SK-MEL-5 (cell line): Measurements from ENCODE around the gene TMEM150B. TPM values are rescaled to one million over a fixed set of nuclear protein-coding genes. Genes with fewer than 3 reads are reported as not detected.

Experiments used
- DNase-seq: peaks from one replicate; pipeline ENCODE4 v3.0.0-alpha.2; 2016; ENCODE audit warnings: low read depth, low spot score
- in situ Hi-C: cut with HindIII; loops from 2 replicates; pipeline ENCODE4 v1.10.0; 2016; ENCODE audit warnings: low sequenced_read_pairs, high pct_unique_total_duplicates, low pct_unique_long_range_greater_than_20kb
- polyA plus RNA-seq, 2 experiments: library from polyadenylated mRNA; depleted of rRNA; stranded (reverse); fragments of >200 nt; gene quantifications; 2 replicates each; pipeline ENCODE4 v1.2.3, GENCODE V29; 2015
- total RNA-seq: library from RNA; depleted of rRNA; stranded (reverse); fragments of >200 nt; shearing (Covaris generic); gene quantifications from 2 replicates; pipeline ENCODE4 v1.2.3, GENCODE V29; 2014; rRNA removed

TMEM150B gene, protein sequence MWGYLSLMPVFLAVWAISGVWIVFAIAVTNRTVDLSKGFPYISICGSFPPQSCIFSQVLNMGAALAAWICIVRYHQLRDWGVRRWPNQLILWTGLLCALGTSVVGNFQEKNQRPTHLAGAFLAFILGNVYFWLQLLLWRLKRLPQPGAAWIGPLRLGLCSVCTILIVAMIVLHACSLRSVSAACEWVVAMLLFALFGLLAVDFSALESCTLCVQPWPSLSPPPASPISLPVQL
- not detected in 2 replicates for total RNA-seq
- not detected in 2 replicates for polyA plus RNA-seq (2015; cell fraction: cytosol; rRNA removed)
- polyA plus RNA-seq (2015; cell fraction: nucleus; rRNA removed): not detected in 2 replicates

DNA sequence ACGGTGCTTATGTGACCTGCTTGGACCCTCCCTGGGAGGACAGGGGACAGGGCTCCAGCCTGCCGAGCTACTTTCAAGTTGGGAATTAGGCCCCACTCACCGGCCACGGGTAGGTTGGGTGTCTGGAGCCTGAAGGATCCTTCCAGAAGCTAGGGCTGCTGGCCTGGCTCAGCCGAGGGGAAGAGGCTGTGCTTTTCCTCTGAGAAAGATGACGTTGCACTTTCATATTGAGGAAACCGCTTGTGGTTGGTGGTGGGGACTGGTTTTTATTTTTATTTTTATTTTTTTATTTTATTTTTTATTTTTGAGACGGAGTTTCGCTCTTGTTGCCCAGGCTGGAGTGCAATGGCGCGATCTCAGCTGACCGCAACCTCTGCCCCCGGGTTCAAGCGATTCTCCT is at the start of gene TMEM150B:
Gene TMEM150B (minus strand): TSS at position 170 of the 400 bp plus-strand sequence. CDS start 4,305 bp downstream, outside the sequence.
- in situ Hi-C loops: no loop called here
- DNase-seq: no peak

DNA sequence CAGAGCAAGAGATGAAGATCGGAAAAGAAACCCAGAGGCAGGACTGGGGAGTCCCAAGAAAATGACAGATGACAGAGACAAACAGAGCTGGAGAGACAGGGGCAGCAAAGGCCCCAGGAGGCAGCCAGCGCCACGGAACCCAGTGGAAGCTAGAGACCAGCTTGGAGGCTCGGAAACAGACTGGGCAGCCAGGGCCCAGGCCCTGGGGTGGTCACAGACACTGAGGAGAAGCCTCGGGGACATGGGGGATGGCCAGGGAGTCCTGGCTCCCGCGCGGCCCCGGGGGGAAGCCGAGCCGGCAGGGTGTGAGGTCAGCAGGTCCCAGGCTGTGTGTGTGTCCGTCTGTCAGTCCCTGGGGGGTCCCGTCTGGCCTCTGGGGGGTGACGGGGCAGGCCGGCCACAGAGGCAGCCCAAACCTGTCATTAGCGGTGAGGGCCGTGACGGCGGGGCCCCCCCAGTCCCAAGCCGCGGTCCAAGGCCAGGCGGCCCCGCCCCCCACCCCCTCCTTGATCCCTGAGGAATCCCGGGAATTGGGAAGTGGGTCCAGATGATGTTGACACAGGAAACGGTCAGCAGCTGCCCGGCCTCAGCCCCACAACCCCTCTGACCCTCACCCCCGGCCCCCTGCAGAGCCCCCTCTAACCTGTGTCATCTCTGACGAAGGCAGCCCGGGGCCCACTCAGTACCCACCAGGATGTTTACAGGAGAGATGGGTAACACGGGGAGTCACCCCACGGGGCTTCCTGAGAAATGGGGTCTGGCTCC is 49.0 kb upstream of the TMEM150B start:
- no peak for DNase-seq
- in situ Hi-C loops: no loop called here

DNA sequence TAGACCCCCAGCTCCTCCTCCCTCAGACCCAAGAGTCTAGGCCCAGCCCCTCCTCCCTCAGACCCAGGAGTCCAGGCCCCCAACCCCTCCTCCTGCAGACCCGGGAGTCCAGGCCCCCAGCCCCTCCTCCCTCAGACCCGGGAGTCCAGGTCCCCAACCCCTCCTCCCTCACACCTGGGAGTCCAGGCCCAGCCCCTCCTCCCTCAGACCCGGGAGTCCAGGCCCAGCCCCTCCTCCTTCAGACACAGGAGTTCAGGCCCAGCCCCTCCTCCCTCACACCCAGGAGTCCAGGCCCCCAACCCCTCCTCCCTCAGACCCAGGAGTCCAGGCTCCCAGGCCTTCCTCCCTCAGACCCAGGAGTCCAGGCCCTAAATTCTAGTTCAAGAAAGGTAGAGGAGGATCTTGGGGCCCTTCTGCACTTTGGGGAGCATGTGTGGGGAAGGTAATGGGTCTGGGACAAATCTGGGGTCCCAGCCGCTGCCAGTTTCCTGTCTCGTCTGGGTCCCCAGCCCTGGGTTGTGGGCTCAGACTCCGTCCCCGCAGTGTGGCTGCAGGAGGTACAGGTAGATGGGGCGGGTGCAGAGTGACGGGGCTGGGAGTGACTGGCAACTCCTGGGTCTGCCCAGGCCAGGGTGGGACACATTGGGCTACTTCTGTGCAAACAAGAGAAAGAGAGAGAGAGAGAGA is 48.3 kb upstream of the TMEM150B start:
- in situ Hi-C loops: no loop called here
- DNase-seq: no peak

DNA sequence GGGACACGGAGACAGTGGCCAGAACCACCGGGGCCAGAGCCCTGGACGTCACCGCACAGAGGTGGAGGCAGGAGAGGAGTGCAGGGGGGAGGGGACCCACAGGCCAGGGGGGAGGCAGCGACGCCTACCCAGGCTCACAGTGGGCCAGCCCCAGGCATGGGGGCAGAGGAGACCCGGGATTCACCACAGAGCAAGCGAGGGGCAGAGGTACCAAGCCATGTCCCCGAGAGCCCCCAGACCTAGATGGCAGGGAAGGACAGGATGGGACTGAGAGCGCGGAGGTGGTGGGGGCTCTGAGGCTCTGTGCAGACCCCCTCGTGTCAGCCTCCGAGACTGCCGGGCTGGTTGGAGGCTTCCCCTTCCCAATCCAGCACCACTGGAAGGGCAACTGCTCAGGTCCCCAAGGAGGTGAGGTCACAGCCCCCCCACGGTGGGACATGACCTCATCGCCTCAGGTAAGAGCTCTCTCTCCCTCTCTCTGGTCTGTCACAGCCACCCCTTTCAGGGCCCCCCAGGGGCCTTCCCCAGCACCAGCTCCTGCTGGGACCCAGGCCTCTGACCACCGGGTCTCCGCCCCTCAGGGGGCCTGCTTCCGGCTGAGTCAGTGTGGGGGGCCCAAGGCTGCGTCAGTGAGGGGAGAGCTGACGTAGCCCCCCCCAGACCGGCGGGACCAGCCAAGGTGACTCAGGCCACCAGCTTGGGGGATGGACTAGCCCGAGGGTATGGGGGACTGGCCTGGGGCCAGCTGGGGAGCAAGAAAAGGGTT is 47.4 kb upstream of the TMEM150B start:
- DNase-seq: no peak
- in situ Hi-C loops: no loop called here

DNA sequence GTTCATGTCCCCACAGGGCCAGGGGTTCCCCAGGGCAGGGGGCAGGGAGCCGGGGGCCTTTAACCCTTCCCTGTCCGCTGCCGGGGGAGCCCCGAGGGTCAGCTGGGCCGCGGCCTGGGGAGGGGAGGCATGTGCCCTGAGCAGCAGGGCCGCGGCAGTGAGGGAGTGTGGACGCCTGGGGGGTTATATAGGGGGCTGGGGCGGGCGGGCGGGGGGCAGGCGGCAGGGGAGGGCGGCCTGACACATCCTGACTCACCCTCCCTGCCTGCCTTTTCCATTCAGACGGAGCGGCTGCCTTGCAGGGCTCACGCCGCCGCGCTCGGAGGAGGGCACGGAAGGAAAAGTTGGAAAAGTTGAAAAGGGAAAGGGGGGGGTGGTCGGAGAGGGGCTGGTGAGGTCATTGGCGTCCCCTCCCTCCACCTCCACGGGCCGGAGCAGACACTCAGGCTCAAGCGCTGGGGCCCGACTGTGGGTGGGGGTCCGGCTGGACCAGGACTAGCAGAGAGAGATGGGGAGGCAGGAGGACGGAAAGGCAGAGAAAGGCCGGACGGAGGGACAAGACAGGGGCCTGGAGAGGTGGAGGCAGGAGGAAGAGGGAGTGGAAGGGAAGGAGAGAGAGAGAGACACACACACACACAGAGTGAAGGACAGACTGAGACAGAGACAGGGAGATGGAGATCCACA is 45.3 kb upstream of the TMEM150B start, which contains the start of gene IL11:
Gene IL11 (minus strand): TSS at position 159 of the 684 bp plus-strand sequence. CDS start 153 bp downstream, at position 6.
- DNase-seq: no peak
- in situ Hi-C loops: no loop called here

DNA sequence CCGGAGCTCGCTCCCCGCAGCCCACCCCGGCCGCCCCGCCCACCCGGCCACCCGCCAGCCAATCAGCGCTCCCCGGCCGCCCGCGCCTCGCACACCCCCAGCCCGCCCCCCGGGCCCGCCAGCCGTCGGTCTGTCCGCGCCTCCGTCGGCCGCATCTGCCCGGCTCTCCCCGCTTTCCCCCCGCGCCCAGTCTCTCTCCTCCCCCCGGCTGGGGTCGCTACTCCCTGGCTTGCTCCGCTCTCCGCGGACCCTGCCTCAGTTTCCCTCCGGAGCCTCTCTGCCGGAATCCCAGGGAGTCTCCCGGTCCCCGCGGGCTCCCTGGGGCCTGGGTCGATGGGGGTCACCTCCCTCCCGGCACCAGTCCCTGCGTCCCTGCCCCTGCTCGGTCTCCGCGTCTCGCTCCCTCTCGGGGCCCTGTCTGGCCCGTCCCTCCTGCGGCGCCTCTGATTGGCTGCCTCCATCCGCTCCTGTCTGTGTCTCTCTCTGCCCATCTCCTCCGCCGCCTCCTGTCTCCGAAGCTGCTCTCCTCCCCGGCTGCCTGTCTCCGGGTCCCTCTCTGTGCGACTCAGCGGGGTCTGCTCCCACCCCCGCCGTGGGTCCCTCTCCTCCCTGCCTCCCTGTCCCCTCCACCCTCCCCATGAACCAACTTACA is 44.6 kb upstream of the TMEM150B start:
- in situ Hi-C loops: no loop called here
- peak; percentile 21 for DNase-seq

DNA sequence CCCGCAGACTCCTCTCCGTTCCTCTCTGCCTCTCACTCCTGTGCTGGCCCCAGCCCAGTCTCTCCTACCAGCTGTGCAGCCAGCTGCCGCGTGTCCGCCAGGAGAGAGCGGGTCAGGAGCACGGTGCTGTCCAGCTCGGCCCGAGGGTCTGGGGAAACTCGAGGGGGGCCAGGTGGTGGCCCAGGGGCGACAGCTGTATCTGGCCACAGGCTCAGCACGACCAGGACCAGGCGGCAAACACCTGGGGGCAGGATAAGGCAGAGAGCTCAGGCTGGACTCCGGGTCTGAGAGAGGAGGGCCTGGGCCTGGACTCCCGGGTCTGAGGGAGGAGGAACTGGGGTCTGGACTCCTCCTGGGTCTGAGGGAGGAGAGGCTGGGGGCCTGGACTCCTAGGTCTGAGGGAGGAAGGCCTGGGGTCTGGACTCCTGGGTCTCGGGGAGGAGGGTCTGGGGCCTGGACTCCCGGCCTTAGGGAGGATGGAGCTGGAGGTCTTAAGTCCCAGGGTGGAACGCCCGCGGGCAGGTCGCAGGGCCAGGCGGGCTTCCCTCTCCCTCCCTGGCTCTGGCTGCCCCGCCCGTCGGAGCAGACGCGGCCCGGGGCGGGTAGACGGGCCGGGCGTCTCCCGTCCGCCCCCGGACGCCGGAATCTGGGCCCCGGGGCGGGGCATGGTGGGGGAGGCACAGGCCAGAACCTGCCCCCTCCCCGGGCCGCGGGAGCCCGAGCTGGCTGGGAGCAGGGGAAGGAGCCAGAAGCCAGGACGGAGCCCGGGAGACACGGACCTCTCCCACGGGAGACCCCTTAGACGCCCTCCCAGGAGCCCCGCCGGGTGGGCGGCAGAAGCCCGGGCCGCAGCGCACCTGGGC is 43.8 kb upstream of the TMEM150B start:
- no peak for DNase-seq
- in situ Hi-C loops: no loop called here

DNA sequence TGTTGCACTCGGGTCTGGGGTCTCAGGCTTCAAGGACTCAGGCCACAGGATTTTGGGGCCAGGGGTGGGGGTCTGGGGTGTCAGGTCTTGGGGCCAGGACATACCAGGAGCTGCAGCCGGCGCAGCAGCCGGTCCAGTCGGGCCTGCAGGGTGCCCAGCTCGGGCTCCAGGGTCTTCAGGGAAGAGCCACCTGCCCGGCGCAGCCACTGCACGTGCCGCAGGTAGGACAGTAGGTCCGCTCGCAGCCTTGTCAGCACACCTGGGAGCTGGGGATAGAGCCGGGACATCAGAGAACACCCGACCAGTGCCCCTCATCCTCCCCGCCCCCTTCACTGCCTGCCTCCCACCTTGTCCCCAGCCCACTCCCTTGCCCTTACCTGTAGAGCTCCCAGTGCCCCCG is 43.0 kb upstream of the TMEM150B start:
- in situ Hi-C loops: no loop called here
- DNase-seq: no peak

DNA sequence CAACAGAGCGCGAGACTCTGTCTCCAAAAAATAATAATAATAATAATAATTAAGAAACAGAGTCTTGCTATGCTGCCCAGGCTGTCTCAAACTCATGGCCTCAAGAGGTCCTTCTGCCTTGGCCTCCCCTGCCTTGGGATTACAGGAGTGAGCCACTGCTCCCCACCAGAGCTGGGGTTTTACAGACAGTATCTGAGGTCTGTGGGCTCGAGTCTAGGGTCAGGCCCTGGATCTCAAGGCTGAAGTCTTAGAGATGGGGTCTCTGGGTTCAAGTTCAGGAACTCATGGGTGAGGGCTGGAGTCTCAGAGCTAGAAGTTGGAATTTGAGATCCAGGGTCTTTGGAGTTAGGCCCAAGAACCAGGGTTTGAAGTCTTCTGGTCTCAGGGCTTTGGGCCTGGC is 41.6 kb upstream of the TMEM150B start:
- no peak for DNase-seq
- in situ Hi-C loops: no loop called here

DNA sequence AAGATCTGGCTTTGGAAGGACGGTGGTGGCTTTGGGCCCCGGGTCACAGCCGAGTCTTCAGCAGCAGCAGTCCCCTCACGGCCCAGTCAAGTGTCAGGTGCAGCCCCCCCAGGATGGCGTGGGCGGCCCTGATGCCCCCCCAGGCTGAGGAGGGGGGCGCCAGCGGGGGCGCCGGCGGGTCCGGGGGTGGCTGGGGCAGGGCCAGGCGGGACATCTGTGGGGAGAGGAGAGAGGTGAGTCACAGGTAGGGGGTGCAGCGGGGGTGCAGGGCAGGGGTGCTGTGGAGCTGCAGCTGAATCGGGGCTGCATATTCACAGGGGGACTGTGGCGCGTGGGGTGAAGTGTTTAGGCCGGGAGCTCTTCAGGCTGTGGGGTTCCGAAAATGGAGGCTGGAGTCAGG is 40.8 kb upstream of the TMEM150B start:
- no peak for DNase-seq
- in situ Hi-C loops: no loop called here

DNA sequence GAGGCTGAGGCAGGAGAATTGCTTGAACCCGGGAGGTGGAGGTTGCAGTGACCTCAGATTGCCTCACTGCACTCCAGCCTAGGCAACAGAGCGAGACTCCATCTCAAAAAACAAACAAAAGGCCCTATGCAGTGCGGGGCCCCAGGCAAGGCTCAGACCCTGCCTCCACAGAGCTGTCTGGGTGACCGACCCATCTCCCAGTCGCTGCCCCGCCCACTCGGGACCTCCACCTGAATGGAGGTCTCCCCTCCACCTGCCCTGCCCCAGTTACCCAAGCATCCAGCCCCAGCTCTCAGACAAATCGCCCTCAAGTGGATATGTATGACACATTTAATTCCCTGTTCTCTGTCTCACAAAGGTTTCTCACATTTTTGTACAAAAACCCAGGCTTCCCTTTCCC is 40.1 kb upstream of the TMEM150B start:
- no peak for DNase-seq
- in situ Hi-C loops: no loop called here

DNA sequence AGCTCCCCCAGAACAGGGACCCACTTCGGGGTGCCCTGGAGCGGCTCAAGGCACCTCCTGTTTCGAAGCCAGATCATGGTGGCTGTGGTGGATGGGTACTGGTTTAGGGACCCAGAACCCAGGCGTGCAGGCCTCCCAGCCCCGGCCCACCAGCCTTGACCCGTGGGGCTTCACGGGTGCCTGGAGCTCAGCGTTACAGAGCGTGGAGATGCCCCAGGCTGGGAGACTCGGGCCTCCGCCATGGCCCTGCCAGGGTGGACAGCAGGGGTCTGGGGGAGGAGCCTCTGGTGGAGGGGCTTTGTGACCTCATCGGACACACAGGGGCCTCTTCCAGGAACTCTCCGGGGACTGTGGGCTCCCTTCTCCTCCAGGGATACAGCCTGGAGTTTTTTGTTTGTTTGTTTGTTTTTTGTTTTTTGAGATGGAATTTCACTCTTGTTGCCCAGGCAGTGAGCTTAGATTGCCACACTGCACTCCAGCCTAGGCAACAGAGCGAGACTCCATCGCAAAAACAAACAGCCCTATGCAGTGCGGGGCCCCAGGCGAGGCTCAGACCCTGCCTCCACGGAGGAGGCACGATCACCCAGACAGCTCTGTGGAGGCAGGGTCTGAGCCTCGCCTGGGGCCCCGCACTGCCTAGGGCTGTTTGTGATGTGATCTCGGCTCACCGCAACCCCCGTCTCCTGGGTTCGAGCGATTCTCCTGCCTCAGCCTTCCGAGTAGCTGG is 38.0 kb upstream of the TMEM150B start, which contains the start of gene GARIN5B:
Gene GARIN5B (minus strand): TSS at position 271 of the 727 bp plus-strand sequence. CDS start 194 bp downstream, at position 77.
- in situ Hi-C loops: no loop called here
- no peak for DNase-seq

DNA sequence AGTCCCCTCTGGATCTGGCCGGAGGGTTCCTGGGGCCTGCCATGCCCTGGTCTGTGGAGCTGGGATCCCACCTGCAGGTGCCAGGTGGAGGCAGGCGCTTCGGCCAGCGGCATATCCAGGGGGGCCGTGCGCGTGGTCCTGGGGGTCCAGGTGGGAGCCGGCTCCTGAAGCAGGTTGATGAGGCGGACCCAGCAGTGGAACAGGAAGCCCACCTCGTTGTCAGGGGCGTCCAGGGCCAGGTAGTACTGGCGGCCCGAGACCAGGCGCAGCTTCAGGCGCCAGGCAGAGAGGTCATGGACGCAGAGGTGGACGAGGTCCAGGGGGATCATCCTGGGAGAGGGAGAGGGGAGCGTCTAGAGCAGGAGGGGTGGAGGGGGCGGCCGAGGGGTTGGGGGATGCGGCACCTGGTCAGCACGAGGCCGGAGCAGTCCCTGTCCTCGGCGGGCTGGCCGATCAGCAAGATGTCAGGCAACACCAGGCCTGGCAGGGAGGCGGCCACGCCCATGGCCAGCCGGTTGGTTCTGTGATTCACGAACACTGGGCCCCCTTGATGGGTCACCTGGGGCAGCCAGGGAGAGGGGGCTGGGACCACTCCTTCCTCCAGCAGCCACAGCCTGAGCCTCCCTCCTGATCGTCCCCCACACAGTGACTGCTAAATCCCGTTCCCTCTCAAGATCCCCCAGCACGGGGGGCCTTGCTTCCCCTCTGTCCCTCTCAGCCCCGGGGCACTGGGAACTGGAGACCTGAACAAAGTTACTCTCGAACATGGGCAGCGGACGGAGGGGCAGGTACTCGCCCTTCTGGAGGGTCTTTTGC is 37.2 kb upstream of the TMEM150B start:
- in situ Hi-C loops: no loop called here
- DNase-seq: no peak

DNA sequence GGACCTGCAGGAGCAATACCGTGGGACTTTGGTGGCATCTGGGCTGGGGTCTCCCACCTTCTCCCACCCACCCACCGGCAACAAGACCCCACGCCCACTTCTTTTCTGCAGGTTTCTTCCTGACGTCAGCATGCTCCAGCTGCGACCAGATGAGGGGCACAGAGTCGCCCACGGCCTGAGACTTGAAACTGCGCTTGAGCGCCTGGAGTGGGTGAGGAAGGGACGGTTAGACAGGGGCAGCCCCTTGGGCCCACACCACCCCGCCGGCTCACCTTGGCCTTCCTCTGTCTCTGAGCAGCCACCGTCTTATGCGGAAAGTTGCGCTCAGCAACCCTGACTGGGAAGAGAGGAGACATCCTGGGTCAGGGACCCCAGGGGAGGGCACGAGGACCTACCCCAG is 35.8 kb upstream of the TMEM150B start:
- in situ Hi-C loops: no loop called here
- DNase-seq: no peak
